HFF-Myc (cell line): Measurements from ENCODE around the gene C20orf204.
"Not testable (repeated sequence)": the region's sequence is repeated elsewhere in the genome, so short reads cannot be mapped to it uniquely, and the experiment has no call there.

Experiments used
- DNase-seq: peaks from one replicate; pipeline ENCODE4 v3.0.0-alpha.2; 2011; ENCODE audit warnings: low read depth; ENCODE audit errors: extremely low read depth
- H3K4me3 ChIP-seq: replicated peaks from 2 replicates; pipeline ENCODE4 v1.5.1; 2011; ENCODE audit warnings: low read depth, mild to moderate bottlenecking, control low read depth, low read length
- CTCF ChIP-seq: IDR thresholded peaks from 2 replicates; pipeline ENCODE4 v1.5.1; 2012; ENCODE audit warnings: mild to moderate bottlenecking, low read depth, low read length, control low read depth; ENCODE audit errors: missing control alignments

The C20orf204 gene

DNA sequence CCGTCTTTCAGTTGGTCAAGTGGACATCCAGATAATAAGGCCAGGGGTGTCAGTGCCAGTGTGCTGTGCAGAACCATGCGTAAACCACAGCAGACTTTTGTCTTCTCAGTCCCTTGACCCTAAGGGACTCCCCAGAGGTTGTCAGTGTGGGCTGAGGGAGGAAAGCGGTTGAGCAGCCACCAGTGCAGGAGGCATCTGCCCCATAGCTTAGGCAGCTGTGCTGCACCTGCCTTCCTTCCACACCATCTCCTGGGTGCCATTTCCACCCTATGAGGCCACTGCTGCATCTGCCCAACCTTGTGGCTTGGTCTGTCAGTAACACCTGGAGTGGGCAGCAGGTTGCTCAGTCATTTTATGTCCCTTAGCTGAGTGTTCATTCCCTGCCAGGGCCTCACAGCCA is 29.1 kb upstream of the C20orf204 start:
- no peak for DNase-seq
- no peak overlapping the region for H3K4me3 ChIP-seq
- TF ChIP-seq CTCF = no peak

DNA sequence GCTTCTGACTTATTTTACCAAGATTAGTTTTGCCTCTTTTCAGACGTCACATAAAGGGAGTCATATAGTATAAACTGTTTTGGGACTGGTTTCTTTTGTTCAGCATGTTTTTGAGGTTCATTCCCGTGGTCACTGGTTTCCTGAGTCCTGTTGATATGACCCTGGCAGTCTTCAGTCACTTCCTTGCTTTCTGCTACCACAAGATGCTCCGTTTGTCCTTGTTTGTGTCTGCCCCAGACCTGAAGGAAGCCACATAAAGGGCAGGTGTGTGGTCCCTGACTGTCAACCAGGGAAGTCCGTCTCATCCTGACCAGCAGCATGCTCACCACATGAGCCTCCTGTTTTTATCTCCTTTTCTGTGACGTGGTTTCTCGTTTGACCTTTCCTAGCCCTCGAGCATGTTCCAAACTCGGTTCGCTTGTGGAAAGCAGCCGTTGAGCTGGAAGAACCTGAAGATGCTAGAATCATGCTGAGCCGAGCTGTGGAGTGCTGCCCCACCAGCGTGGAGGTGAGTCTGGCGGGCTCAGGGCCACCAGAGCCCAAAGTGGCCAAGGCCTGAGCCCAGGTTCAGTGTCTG is 26.1 kb upstream of the C20orf204 start:
- H3K4me3 ChIP-seq = no peak overlapping the region
- no peak for DNase-seq
- TF ChIP-seq CTCF = no peak

GRCh38 chr20:64010711-64011237 is 25.2 kb upstream of the C20orf204 start:
- H3K4me3 ChIP-seq = no peak overlapping the region
- no peak for DNase-seq
- TF ChIP-seq CTCF = no peak

DNA sequence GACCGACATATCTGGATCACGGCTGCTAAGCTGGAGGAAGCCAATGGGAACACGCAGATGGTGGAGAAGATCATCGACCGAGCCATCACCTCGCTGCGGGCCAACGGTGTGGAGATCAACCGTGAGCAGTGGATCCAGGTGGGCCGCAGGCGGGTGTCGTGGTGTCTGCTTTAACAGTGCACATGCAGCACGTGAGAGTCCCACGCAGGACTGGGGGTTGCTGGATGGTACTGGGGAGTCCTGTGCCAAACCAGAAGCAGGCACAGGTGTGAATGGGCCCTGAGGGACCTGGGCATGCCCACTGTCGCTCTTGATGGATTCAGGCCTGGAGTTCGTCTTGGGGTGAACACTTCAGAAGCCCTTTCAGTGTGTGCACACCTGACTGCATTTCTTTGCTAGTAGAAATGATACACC is 24.6 kb upstream of the C20orf204 start:
- no peak overlapping the region for H3K4me3 ChIP-seq
- no peak for TF ChIP-seq CTCF
- no peak for DNase-seq

GRCh38 chr20:64012385-64013154 is 23.4 kb upstream of the C20orf204 start:
- H3K4me3 ChIP-seq, DNase-seq: not testable (repeated sequence)

- no peak for TF ChIP-seq CTCF
- no peak for DNase-seq
- H3K4me3 ChIP-seq = no peak overlapping the region
Observed at GRCh38 chr20:64015635-64016034, 20.3 kb upstream of the C20orf204 start.

GRCh38 chr20:64021124-64021975 is 14.6 kb upstream of the C20orf204 start:
- H3K4me3 ChIP-seq = no peak overlapping the region
- DNase-seq = no peak
- no peak for TF ChIP-seq CTCF
